ENCODE results near the gene GSTA3. TPM values are rescaled to one million over a fixed set of nuclear protein-coding genes. Genes with fewer than 3 reads are reported as not detected.

The GSTA3 gene
- total and polyA plus RNA-seq, 2 experiments from 2014 or later: not detected

- Mint-ChIP-seq H3K27ac (no peak overlapping the region), H3K27me3 (ENCODE audit: insufficient read depth, low read depth, poor library complexity) (peaks cover 1% of the 10 kb centered on the region), H3K36me3 (ENCODE audit: low read depth) (no peaks in the 10 kb centered on the region), H3K4me3 (no peak overlapping the region), H3K4me1 (no peaks in the 10 kb centered on the region), H3K9me3 (0 out of 3 replicates have a peak, but pooled peaks cover 4% of the 10 kb centered on the region)
- no peaks in the 10 kb centered on the region for H3K27me3 ChIP-seq (ENCODE audit: insufficient read depth)
- no peaks in the 10 kb centered on the region for H3K79me2 ChIP-seq (replicated peaks; ENCODE audit: insufficient read depth)
- H3K27ac ChIP-seq (ENCODE audit: low read depth): no peak overlapping the region
- H4K20me1 ChIP-seq (replicated peaks; ENCODE audit: insufficient read depth): no peaks in the 10 kb centered on the region
- no peak overlapping the region for H2AFZ ChIP-seq
- ATAC-seq (no peak), DNase-seq (ENCODE audit: low spot score) (no peak)
- H3K36me3 ChIP-seq (ENCODE audit: insufficient read depth): no peaks in the 10 kb centered on the region
- H3K4me3 ChIP-seq: no peak overlapping the region
- H3F3A ChIP-seq (replicated peaks; ENCODE audit: low read depth): no peaks in the 10 kb centered on the region
- H3K4me2 ChIP-seq: no peak overlapping the region
- no peaks in the 10 kb centered on the region for H3K4me1 ChIP-seq (ENCODE audit: insufficient read depth)
- TF ChIP-seq STAT1 (IDR thresholded peaks at IDR 0.05; ENCODE audit: unreplicated experiment) (no peak), ZNF462 (CRISPR knock-in tag; IDR thresholded peaks at IDR 0.05) (no peak), ETS1 (IDR thresholded peaks at IDR 0.05) (no peak), CREB1 (CRISPR knock-in tag; IDR thresholded peaks at IDR 0.05; ENCODE audit: low read depth) (no peak), EZH2phosphoT487 (IDR thresholded peaks at IDR 0.05; ENCODE audit: unreplicated experiment) (no peak)
- TF ChIP-seq, protein P1, sequence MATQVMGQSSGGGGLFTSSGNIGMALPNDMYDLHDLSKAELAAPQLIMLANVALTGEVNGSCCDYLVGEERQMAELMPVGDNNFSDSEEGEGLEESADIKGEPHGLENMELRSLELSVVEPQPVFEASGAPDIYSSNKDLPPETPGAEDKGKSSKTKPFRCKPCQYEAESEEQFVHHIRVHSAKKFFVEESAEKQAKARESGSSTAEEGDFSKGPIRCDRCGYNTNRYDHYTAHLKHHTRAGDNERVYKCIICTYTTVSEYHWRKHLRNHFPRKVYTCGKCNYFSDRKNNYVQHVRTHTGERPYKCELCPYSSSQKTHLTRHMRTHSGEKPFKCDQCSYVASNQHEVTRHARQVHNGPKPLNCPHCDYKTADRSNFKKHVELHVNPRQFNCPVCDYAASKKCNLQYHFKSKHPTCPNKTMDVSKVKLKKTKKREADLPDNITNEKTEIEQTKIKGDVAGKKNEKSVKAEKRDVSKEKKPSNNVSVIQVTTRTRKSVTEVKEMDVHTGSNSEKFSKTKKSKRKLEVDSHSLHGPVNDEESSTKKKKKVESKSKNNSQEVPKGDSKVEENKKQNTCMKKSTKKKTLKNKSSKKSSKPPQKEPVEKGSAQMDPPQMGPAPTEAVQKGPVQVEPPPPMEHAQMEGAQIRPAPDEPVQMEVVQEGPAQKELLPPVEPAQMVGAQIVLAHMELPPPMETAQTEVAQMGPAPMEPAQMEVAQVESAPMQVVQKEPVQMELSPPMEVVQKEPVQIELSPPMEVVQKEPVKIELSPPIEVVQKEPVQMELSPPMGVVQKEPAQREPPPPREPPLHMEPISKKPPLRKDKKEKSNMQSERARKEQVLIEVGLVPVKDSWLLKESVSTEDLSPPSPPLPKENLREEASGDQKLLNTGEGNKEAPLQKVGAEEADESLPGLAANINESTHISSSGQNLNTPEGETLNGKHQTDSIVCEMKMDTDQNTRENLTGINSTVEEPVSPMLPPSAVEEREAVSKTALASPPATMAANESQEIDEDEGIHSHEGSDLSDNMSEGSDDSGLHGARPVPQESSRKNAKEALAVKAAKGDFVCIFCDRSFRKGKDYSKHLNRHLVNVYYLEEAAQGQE (IDR thresholded peaks at IDR 0.05; ENCODE audit: unreplicated experiment): no peak
- H3K9me2 ChIP-seq (ENCODE audit: insufficient read depth): no peaks in the 10 kb centered on the region
These were observed 972 bp downstream of the GSTA3 start for GRCh38 chr6:52908526-52908925.

Measured in GM23338 (cell line).